Osteocyte (in vitro differentiated cells): ENCODE results near the gene CACFD1. TPM values are rescaled to one million over a fixed set of nuclear protein-coding genes. Genes with fewer than 3 reads are reported as not detected.

Source experiments
- DNase-seq: peaks from one replicate; pipeline ENCODE4 v3.0.0; 2021; ENCODE audit warnings: mixed read lengths; ENCODE audit not compliant: unreplicated experiment; ENCODE audit errors: extremely low spot score
- H3K27ac Mint-ChIP-seq: one replicate; pipeline ENCODE4 v1.8.0; 2021; ENCODE audit warnings: mild to moderate bottlenecking, mixed read lengths; ENCODE audit not compliant: unreplicated experiment
- H3K27me3 Mint-ChIP-seq: one replicate; pipeline ENCODE4 v1.8.0; 2021; ENCODE audit warnings: mixed read lengths; ENCODE audit not compliant: unreplicated experiment
- H3K36me3 Mint-ChIP-seq: one replicate; pipeline ENCODE4 v1.8.0; 2021; ENCODE audit warnings: mixed read lengths; ENCODE audit not compliant: unreplicated experiment
- H3K4me1 Mint-ChIP-seq: one replicate; pipeline ENCODE4 v1.8.0; 2021; ENCODE audit warnings: mixed read lengths; ENCODE audit not compliant: unreplicated experiment
- H3K4me3 Mint-ChIP-seq: one replicate; pipeline ENCODE4 v1.8.0; 2021; ENCODE audit warnings: mild to moderate bottlenecking, moderate library complexity, mixed read lengths; ENCODE audit not compliant: unreplicated experiment
- H3K9me3 Mint-ChIP-seq: one replicate; pipeline ENCODE4 v1.8.0; 2021; ENCODE audit warnings: mixed read lengths; ENCODE audit not compliant: unreplicated experiment
- CTCF ChIP-seq: fragments of 200-600 bp; sonication (generic); IDR thresholded peaks from 2 replicates; pipeline ENCODE4 v1.5.0; 2021; ENCODE audit warnings: antibody characterized with exemption, mild to moderate bottlenecking, moderate library complexity
- total RNA-seq: library from RNA; stranded (reverse); gene quantifications from 2 replicates; pipeline ENCODE4 v1.2.1, GENCODE V29; 2021

Gene CACFD1
- total RNA-seq, 1 donor from 2014 or later, result 29.3 TPM

- Mint-ChIP-seq H3K36me3 (peaks cover 5% of the 10 kb centered on the region), H3K4me1 (peaks cover 3% of the 10 kb centered on the region), H3K4me3 (no peak overlapping the region), H3K9me3 (no peaks in the 10 kb centered on the region), H3K27me3 (peaks cover 15% of the 10 kb centered on the region), H3K27ac (no peak overlapping the region)
- DNase-seq, result no peak
- TF ChIP-seq CTCF, result no peak
Observed at GRCh38 chr9:133430244-133430643, 29.5 kb upstream of the CACFD1 start.

- no peak overlapping the region for H3K4me3 Mint-ChIP-seq
- H3K4me1 Mint-ChIP-seq, result no peaks in the 10 kb centered on the region
- H3K9me3 Mint-ChIP-seq, result no peaks in the 10 kb centered on the region
- H3K36me3 Mint-ChIP-seq, result no peaks in the 10 kb centered on the region
- TF ChIP-seq CTCF, result no peak
- H3K27ac Mint-ChIP-seq, result no peak overlapping the region
- DNase-seq, result no peak
- H3K27me3 Mint-ChIP-seq, result no peaks in the 10 kb centered on the region
Observed at GRCh38 chr9:133433351-133433843, 26.4 kb upstream of the CACFD1 start.

GRCh38 chr9:133436681-133437080, 23.1 kb upstream of the CACFD1 start:
- Mint-ChIP-seq H3K27ac (no peak overlapping the region), H3K9me3 (no peaks in the 10 kb centered on the region), H3K27me3 (no peaks in the 10 kb centered on the region), H3K36me3 (no peaks in the 10 kb centered on the region), H3K4me3 (no peak overlapping the region), H3K4me1 (no peaks in the 10 kb centered on the region)
- no peak for TF ChIP-seq CTCF
- no peak for DNase-seq

GRCh38 chr9:133437753-133438531, 21.8 kb upstream of the CACFD1 start:
- no peaks in the 10 kb centered on the region for H3K4me1 Mint-ChIP-seq
- H3K27ac Mint-ChIP-seq, result no peak overlapping the region
- TF ChIP-seq CTCF, result no peak
- H3K9me3 Mint-ChIP-seq, result no peaks in the 10 kb centered on the region
- no peaks in the 10 kb centered on the region for H3K36me3 Mint-ChIP-seq
- DNase-seq, result no peak
- H3K27me3 Mint-ChIP-seq, result no peaks in the 10 kb centered on the region
- H3K4me3 Mint-ChIP-seq, result no peak overlapping the region

GRCh38 chr9:133439337-133439736, 20.4 kb upstream of the CACFD1 start:
- no peak for TF ChIP-seq CTCF
- Mint-ChIP-seq H3K9me3 (no peaks in the 10 kb centered on the region), H3K36me3 (no peaks in the 10 kb centered on the region), H3K27me3 (no peaks in the 10 kb centered on the region), H3K4me1 (no peaks in the 10 kb centered on the region), H3K27ac (no peak overlapping the region), H3K4me3 (no peak overlapping the region)
- no peak for DNase-seq
